Common myeloid progenitor, CD34-positive (primary cell): ENCODE results near the gene ANKH.

Source experiments
- CTCF ChIA-PET: fragments of 350-600 bp; sonication (Branson Sonifier 250); formaldehyde crosslinking; loops from one replicate; lab custom pipeline; 2021; ENCODE audit warnings: antibody characterized with exemption; lab: Charles Lee
- POLR2A ChIA-PET: fragments of 350-600 bp; sonication (Branson Sonifier 250); formaldehyde crosslinking; loops from one replicate; lab custom pipeline; 2021; ENCODE audit warnings: antibody characterized with exemption; lab: Charles Lee
- DNase-seq, 3 donors: peaks; one replicate each; pipeline versions ENCODE4 v3.0.0 to v3.0.0-alpha.2; 2013
- H3K27ac ChIP-seq, 2 experiments: 1 replicate in 1 of 2; 2 replicates in 1 of 2; pipeline ENCODE4 v1.7.0; 2013; ENCODE audit warnings: inconsistent platforms in 2 of 2, low read length in 2 of 2, mild to moderate bottlenecking in 2 of 2, low read depth in 1 of 2, moderate library complexity in 1 of 2; ENCODE audit not compliant: severe bottlenecking in 2 of 2, insufficient read depth in 1 of 2, poor library complexity in 1 of 2
- H3K27me3 ChIP-seq, 5 experiments: replicated peaks in 2 of 5; 1 replicate in 3 of 5; 2 replicates in 2 of 5; pipeline versions ENCODE4 v1.6.1 to v1.7.0; 2013; ENCODE audit warnings: low read length in 4 of 5, mild to moderate bottlenecking in 2 of 5, moderate library complexity in 2 of 5, inconsistent platforms in 1 of 5; ENCODE audit not compliant: insufficient read depth in 5 of 5, control insufficient read depth in 4 of 5
- H3K36me3 ChIP-seq, 4 experiments: 1 replicate in 2 of 4; 2 replicates in 2 of 4; pipeline versions ENCODE4 v1.6.1 to v1.7.0; 2013; ENCODE audit warnings: low read length in 3 of 4, control low read depth in 1 of 4, mild to moderate bottlenecking in 1 of 4; ENCODE audit not compliant: control insufficient read depth in 4 of 4, insufficient read depth in 4 of 4
- H3K4me1 ChIP-seq, 4 experiments: 1 replicate in 3 of 4; 2 replicates in 1 of 4; pipeline versions ENCODE4 v1.6.1 to v1.7.1; 2013; ENCODE audit warnings: low read length in 3 of 4, mild to moderate bottlenecking in 3 of 4, control low read depth in 1 of 4, inconsistent platforms in 1 of 4, moderate library complexity in 1 of 4; ENCODE audit not compliant: control insufficient read depth in 4 of 4, insufficient read depth in 4 of 4; ENCODE audit errors: control extremely low read depth in 1 of 4
- H3K4me3 ChIP-seq, 7 experiments: 1 replicate in 4 of 7; 2 replicates in 3 of 7; pipeline versions ENCODE4 v1.5.1 to v1.7.0; 2013; ENCODE audit warnings: mild to moderate bottlenecking in 7 of 7, low read length in 6 of 7, moderate library complexity in 6 of 7, inconsistent platforms in 2 of 7, low read depth in 2 of 7, control low read depth in 1 of 7; ENCODE audit not compliant: insufficient read depth in 4 of 7, control insufficient read depth in 1 of 7; ENCODE audit errors: extremely low read depth in 1 of 7
- H3K9me3 ChIP-seq, 5 experiments: 1 replicate in 4 of 5; 2 replicates in 1 of 5; pipeline versions ENCODE4 v1.6.1 to v1.7.1; 2013; ENCODE audit warnings: low read length in 4 of 5, mild to moderate bottlenecking in 2 of 5, inconsistent platforms in 1 of 5, low read depth in 1 of 5, moderate library complexity in 1 of 5; ENCODE audit not compliant: control insufficient read depth in 4 of 5, insufficient read depth in 2 of 5; ENCODE audit errors: control extremely low read depth in 1 of 5
- WGBS: methylation state at CpG from one replicate; pipeline ENCODE4 v1.1.5; 2013; ENCODE audit not compliant: insufficient coverage; 5-methylcytosine and 5-hydroxymethylcytosine counted together

Gene ANKH

DNA sequence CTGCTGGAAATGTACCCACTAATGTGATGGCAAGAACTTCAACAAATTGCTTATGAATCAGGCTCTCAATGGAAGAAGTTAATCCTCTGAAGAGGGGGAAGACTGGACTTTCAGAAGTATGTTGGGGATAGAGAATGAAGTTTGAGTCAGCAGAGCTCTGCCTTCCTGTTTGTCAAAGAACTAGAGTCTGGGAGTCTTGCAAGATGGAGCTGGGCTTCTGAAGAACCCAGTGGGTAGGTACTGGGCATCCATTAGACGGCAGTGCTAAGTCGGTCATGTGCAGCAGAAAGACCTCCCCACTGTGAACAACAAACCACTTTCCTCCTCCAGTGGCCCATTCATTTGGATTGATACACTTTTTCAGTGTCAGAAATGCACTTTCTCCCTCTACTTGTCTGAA, 172.4 kb downstream of the ANKH start:
- no peak overlapping the region for H3K4me3 ChIP-seq
- H3K27ac ChIP-seq: no peak overlapping the region
- ChIA-PET CTCF (no interaction called here), POLR2A (no interaction called here)
- peaks cover 5 to 71% (median 24%) of the 10 kb centered on the region in 4 experiments for H3K36me3 ChIP-seq
- peaks cover 0 to 17% (median 7%) of the 10 kb centered on the region in 4 experiments for H3K4me1 ChIP-seq
- no peak for DNase-seq
- H3K27me3 ChIP-seq: no peaks in the 10 kb centered on the region
- 94% methylated on average over 2 of the region's 2 CpGs for WGBS
- no peaks in the 10 kb centered on the region for H3K9me3 ChIP-seq

GRCh38 chr5:14698495-14698894, 173.1 kb downstream of the ANKH start:
- no peak for DNase-seq
- H3K9me3 ChIP-seq: no peaks in the 10 kb centered on the region
- no peak overlapping the region for H3K27ac ChIP-seq
- H3K4me3 ChIP-seq: no peak overlapping the region
- CTCF ChIA-PET: no interaction called here
- WGBS: 100% methylated on average over 1 of the region's 1 CpG
- peaks cover 0 to 17% (median 7%) of the 10 kb centered on the region in 4 experiments for H3K4me1 ChIP-seq
- POLR2A ChIA-PET: no interaction called here
- peaks cover 5 to 75% (median 28%) of the 10 kb centered on the region in 4 experiments for H3K36me3 ChIP-seq
- H3K27me3 ChIP-seq: no peaks in the 10 kb centered on the region

DNA sequence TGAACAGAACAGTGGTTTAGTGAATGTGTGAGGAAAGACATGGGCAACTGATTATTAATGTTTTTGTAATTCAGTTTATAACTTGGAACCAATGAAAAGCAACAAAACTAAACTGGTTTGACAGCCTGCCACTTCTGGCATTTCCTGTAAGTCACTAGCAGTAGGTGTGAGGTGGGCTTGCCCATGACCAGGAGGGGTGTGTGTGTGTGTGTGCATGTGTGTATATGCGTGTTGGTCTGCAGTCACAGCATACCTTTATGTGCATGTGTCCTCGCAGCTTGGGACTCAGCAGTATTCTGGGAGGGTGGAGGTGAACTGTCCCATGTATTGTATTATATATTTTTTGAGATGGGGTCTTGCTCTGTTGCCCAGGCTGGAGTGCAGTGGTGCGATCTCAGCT, 174.7 kb downstream of the ANKH start:
- no peaks in the 10 kb centered on the region for H3K27me3 ChIP-seq
- no peak overlapping the region for H3K4me3 ChIP-seq
- peaks cover 0 to 17% (median 7%) of the 10 kb centered on the region in 4 experiments for H3K4me1 ChIP-seq
- ChIA-PET POLR2A (no interaction called here), CTCF (interaction anchor here (1.2 kb wide), 1 partner anchor 11 kb away, joined by 4 read pairs; no protein-coding TSS in a partner anchor)
- 100% methylated on average over 2 of the region's 3 CpGs for WGBS
- no peaks in the 10 kb centered on the region for H3K9me3 ChIP-seq
- no peak for DNase-seq
- no peak overlapping the region for H3K27ac ChIP-seq
- peaks cover 11 to 77% (median 39%) of the 10 kb centered on the region in 4 experiments for H3K36me3 ChIP-seq

DNA sequence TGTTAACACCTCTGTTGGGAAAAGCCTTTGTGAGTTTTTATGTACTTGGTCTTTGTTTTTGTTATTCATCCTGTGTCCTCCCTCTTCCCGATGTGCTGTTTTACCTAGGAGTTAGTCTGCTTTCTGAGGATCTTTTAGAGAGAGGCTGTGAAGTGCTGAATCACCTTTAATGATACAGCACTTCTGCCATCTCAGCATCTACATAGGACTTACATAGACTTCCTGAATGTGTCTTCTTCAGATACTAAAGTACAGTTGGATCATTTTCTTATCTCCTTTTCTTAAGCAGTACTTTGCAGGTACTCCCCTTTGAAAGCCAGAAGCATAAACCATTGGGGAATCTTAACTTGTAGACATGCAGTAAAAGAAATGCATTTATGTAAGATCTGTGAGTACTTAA, 175.5 kb downstream of the ANKH start:
- Histone ChIP-seq H3K9me3 (no peaks in the 10 kb centered on the region), H3K36me3 (peaks cover 13 to 77% (median 42%) of the 10 kb centered on the region in 4 experiments), H3K4me1 (peaks cover 0 to 14% (median 5%) of the 10 kb centered on the region in 4 experiments), H3K27me3 (no peaks in the 10 kb centered on the region), H3K4me3 (no peak overlapping the region), H3K27ac (no peak overlapping the region)
- no CpG with 5 or more reads among the region's 1 CpG for WGBS
- ChIA-PET POLR2A (no interaction called here), CTCF (no interaction called here)
- DNase-seq: peak in 2 of 3 donors; percentile 37 to 46

DNA sequence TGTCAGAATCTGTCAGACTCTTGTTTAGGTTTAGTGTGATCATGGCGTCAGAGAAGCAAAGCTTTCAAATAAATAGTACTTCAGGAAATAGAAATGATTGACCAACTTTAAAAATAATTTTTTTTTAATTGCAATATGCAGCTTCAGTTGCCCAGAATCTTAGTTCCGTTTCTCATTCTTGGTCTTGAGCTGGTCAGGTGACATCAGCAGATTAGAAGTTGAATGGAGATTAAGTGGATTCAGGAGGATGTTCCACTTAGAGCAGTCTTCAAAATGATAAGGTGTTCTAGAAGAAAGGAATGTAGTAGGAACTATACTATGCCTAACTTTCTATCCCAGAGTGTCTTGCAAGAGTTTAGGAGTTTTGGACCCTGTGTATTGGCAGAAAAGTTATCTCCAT, 176.4 kb downstream of the ANKH start:
- Histone ChIP-seq H3K27me3 (no peaks in the 10 kb centered on the region), H3K27ac (no peak overlapping the region), H3K4me3 (no peak overlapping the region), H3K9me3 (peaks cover 0 to 7% (median 5%) of the 10 kb centered on the region in 5 experiments), H3K36me3 (peaks cover 18 to 86% (median 51%) of the 10 kb centered on the region in 4 experiments), H3K4me1 (peaks cover 0 to 7% (median 0%) of the 10 kb centered on the region in 4 experiments)
- CTCF ChIA-PET: interaction anchor here (1.2 to 2.1 kb wide), 2 partner anchors 10 to 11 kb away, joined by 3 to 12 read pairs; no protein-coding TSS in a partner anchor
- POLR2A ChIA-PET: no interaction called here
- DNase-seq: no peak
- WGBS: 80% methylated on average over 1 of the region's 2 CpGs

- H3K27ac ChIP-seq: no peak overlapping the region
- POLR2A ChIA-PET: no interaction called here
- peaks cover 4 to 12% (median 8%) of the 10 kb centered on the region in 5 experiments for H3K9me3 ChIP-seq
- no peaks in the 10 kb centered on the region for H3K27me3 ChIP-seq
- CTCF ChIA-PET: interaction anchor here (2.1 kb wide), 1 partner anchor 9 kb away, joined by 12 read pairs; no protein-coding TSS in a partner anchor
- H3K4me3 ChIP-seq: no peak overlapping the region
- no peak for DNase-seq
- H3K36me3 ChIP-seq: peaks cover 31 to 86% (median 53%) of the 10 kb centered on the region in 4 experiments
- WGBS: 94% methylated on average over 3 of the region's 5 CpGs
- peaks cover 0 to 7% (median 0%) of the 10 kb centered on the region in 4 experiments for H3K4me1 ChIP-seq
Measured at GRCh38 chr5:14693070-14693469, 178.5 kb downstream of the ANKH start.

DNA sequence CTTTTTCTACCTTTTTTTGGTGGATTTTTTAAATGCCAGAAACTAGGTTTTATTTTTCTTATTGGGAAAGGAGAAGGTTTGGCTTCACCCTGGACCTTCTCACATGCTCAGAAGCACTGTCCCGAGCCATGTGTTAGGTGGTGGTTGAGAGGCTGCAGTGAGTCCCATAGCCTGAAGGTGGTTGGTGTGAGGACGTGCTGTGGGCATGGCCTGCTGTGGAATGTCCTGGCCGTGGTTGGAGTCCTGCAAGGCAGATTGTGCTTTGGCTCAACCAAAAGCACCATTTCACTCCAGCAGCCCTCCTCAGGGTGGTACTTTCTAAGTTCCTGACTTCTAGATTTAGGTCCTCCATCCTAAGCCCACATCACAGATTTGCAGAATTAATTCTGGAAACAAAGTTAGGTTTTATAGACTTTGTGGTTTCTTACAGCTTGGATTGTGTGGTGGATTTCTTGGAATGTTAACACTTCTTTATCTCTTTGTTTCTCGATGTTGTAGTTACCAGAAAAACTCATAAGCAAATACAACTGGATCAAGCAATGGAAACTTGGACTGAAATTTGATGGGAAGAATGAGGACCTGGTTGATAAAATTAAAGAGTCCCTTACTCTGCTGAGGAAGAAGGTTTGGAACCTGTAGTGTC, 184.4 kb downstream of the ANKH start:
- H3K4me1 ChIP-seq: peaks cover 0 to 2% (median 0%) of the 10 kb centered on the region in 4 experiments
- H3K27ac ChIP-seq: no peak overlapping the region
- peaks cover 34 to 78% (median 51%) of the 10 kb centered on the region in 4 experiments for H3K36me3 ChIP-seq
- no peak overlapping the region for H3K4me3 ChIP-seq
- DNase-seq: no peak
- WGBS: no CpG with 5 or more reads among the region's 4 CpGs
- POLR2A ChIA-PET: no interaction called here
- CTCF ChIA-PET: interaction anchor here (0.7 to 3.2 kb wide), 6 partner anchors 10 to 317 kb away, joined by 3 to 12 read pairs (median 4); no protein-coding TSS in a partner anchor
- H3K9me3 ChIP-seq: peaks cover 4 to 12% (median 8%) of the 10 kb centered on the region in 5 experiments
- no peaks in the 10 kb centered on the region for H3K27me3 ChIP-seq
